Measurements from ENCODE around the gene RGN.
"Not testable (repeated sequence)": the region's sequence is repeated elsewhere in the genome, so short reads cannot be mapped to it uniquely, and the experiment has no call there.

Gene RGN

DNA sequence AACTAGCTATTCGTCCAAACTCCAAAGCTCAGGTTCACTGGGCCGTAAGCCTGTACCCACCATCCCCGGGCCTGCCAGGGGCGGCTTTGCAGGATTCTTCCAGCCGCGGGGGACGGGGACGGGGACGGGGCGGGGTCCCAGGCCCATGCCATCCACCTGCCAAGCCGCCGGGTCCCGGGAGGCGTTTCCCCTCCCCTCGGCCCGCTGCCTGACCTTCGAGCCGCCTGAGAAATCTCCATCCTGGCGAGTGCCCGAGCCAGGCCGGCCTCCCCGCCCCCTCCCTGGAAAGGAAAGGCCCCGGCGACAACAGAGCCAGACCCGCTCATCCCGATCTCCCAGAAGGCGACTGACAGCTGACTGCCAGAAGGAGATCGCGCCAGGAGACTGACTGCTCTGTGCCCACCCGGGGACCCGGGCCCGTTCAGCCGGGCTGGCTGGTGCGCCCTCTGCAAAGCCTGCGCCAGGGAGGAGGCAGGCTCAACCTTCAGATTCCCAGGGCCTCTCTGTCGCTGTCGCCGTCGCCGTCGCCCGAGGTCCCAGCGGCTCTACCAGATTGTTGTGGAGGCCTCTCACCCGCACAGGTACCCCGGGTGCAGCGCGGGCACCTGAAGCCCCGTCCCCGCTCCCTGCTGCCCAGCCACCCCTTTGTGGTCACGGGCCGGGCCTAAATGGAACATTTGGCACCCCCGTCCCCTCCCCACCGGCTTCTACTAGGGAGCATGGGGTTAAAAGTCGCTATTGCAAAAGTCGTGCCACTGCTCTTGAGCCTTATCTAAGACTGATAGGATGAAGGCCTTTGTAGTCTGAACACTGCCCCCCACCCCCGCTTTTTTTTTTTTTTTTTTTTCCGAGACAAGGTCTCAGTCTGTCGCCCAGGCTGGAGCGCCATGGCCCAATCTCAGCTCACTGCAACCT, at the start of gene RGN:
Gene RGN, plus strand, starts transcription at position 315 of the 915 bp plus-strand sequence. CDS start 2,702 bp downstream, outside the sequence.
- no peak for DNase-seq

DNA sequence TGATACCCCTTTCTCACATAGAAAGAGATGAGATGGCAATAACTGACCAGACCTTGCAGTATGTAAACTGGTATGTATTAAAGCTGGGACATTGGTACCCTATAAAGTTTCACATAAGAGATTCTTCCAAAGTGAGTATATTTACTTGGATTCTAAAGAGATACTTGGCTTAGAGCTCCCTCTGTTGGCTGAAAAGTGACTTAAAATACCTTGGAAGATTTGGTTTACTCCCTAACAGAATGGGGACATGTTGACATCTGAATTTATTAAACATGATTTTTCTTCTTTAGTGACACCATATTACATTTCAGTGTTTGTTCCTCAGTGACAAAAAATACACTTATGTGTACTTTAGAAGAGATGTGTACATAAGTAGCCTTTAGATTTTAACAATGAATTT, 47.9 kb upstream of the RGN start:
- DNase-seq: peak; percentile 30

DNA sequence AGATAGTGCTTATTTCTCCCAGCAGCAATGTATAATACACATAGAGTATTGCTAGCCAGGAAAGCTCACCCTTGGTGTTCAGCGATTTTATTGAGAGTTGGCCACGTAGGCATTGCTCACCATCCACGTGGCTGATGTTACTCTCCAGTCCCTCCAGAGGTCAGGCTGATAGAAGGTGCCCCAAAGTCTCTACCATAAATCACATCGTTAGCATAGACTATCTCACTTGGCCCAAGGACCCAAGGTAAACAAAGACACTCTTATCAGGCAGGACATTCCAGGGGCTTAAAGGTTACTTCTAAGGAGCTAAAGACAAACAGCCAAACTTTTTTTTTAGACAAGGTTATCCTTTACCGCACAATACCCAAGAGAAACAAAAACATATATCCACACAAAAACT, 30.3 kb upstream of the RGN start:
- no peak for DNase-seq

DNA sequence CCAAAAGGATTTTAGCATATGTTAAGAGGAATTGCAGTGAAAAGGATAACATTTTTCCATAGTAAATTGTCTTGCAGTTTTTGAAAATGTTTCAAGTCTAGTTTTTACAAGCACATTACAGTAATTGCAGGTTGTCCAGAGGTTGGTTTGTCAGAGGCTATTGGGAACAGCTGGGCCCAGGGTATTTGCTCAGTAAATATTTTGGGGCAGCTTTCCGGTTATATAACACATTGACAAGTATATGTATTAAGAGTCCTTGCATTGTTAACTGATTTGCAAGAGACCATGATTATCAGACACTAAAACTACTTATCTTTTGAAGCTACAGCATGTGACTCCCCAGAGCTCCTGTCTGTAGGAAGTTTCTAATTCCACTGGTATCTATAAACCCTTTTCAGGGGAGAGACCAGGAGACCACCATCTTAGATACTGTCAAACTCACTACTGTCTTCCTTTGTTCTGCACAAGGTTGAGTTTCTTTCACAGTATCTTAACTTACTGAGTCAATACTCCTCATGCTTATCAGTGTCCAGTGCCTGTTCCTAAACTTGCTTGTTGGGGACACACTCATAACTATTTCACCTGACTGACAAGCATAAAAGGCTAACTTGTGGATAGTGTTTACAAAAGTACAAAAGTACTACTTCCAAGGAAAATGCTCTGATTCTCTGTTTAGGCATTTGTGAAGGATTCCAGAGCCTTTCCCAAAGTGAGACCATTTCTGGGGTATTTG, 18.9 kb upstream of the RGN start:
- no peak for DNase-seq

DNA sequence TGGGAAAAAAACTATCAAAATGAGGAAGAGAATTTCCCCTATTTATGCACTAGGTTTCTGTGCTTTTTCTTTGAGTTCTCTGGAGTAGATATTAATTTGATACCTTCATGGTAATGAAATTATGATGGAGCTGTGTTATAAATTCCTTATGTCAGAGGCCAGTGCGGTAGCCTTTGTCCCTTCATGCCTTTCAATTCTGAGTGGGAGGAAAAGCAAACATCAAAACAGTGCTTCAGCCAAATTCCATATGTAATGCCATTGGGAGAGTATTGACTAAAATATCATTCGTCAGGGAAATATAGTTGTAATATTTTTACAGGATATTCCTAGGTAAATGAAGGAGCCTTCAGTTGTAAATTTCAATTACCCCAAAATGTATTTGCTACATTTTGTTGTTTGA, 17.5 kb upstream of the RGN start:
- DNase-seq: no peak

DNA sequence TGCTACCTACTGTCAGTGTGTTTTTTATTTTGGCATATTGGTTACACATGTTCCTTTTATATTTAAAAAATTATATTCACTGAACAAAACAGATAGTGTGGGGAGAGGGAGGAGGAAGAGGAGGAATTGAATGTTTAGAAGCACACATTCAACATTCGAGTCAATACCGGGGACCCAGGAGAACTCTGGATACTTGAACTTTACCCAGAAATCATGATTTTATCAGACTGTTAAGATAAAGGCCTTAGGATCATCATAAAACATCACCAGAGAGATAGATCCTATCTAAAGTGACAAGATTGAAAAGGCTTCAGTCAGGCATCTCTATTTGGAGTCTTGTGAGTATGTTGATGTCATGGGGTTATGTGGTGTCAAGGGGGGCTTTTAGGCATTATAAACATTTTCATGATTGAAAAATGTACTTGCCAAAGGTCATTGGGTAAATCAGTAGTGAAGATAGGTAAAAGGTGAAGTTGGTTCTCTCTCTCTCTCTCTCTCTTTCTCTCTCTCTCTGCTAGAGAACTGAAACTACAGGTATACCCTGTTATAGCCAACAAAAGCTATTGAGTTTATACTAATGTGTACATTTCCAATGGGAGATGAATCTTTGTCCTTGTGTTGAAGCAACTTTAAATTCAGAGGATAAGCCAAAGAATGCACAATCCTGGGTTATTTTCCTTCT, 16.9 kb upstream of the RGN start:
- no peak for DNase-seq

DNA sequence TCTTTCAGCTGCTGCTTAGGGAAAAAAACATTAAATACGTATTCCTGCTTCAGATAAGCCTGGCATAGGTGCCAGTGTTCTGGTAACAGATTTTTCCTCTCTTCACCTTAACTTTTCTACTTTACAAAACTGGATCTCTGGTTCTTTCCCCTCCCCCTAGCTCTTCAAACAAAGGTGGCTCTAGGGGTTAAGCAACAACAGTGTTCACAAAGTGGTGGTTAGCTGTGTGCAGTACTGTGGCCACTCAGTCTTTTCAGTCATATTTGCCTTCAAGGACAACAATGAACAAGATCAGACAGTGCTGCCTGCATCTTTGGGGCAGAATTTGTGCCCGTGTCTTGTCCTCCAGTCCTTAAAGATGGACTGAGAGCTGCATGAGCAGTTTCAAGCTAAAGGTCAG, 15.1 kb upstream of the RGN start:
- DNase-seq: no peak

DNA sequence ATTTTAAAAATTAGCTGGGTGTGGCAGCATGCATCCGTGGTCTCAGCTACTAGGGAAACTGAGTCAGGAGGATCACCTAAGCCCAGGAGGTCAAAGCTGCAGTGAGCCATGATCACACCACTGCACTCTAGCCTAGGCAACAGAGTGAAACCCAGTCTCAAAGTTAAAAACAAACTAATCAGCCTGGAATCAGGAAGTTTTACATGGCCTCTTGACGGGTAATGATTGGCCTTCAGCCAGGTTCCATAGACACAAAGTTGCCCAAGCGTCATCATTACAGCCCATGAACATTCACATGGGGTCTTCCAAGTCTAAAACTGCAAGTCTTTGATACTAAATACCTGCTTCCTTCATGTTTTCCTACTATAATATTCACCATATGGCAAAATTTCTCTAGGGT, 10.0 kb upstream of the RGN start:
- DNase-seq: no peak

DNA sequence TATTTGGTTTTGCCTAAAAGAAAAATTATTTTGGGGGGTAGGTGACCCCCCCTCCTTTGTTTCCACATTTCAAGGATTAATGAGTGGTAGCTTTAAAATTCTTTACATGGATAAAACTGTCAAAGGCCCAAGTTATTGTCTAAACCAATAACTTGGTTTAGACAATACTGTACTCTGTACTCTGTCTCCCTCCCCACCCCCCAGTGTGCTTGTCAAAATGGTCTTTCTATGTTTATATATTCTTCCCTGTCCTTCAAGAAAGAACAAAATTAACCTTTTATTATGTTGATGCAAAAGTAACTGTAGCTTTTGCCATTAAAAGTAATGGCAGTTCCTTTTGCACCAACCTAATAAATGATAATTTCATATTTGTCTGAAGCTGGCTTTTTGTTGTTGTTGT, 9.5 kb upstream of the RGN start:
- DNase-seq: no peak

DNA sequence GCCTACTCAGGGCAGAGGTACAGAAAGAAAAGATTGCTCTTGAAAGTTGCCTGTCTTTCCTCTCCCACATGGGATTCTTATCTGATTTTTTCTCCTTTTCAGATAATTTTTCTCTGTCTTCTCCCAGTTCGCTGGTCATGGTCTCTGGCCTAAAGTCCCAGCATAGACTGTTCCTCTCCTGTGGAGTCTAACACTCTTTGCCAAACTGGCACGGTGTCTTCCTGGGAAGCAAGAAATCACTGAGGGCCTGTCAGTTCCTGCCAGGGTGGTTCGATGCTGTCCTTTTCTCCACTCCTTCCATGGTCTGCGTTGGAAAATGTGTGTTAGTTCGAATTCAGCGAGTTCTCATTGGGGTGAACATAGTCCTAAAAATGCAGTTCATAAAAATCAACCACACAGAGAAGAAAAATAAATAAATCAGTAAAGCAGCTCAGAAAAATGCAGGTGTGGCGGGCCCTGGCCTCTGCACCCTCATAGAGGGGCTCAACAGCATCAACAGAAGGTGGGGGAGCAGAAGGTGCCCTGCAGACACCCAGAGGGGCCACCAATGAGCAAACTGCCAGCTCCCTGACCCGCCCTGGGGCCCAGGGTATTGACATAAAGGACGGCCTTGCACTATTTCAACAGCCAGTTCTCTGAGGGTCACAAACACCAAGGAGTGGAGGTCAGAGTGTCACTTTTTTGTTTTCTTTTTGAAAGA, 2.1 kb downstream of the RGN start:
- no peak for DNase-seq

DNA sequence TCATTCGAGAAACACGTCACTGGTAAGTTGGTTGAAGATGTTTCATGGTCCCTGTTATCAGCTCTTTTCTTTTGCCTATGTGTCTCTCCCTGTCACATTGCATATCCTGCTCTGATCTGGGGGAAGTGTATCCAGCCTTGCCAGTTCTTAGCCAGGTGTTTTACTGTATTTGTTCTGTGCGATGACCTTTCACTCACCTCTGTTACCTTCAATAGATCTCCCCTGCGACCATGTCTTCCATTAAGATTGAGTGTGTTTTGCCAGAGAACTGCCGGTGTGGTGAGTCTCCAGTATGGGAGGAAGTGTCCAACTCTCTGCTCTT, 2.6 kb downstream of the RGN start:
- no peak for DNase-seq

DNA sequence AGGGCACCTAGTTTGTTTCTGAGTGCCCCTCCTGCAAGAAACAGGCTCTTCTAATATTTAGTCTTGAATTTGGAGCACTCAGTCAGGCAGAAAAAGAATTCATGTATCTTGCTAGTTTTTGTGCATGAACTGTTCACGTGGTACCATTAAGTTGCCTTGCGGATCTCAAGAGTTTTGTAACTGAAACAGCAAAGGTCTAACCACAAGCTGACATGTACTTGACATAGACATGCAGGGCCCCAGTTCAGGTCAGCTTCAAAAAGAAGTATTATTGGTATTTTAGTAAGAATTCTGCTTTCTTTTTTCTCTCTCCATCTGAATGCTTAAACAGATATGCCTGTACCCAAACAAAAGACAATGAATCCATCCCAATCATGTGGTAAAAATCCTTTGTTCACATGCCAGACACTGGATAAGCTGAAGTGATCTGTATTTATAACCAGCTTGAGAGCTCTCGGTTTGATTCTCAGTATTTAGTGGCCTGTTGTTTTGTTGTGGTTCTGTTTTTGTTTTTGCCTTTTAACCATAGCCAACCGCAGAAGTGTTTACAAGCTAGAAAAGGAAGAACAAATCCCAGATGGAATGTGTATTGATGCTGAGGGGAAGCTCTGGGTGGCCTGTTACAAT, 13.0 kb downstream of the RGN start:
- peak; percentile 35 for DNase-seq

DNA sequence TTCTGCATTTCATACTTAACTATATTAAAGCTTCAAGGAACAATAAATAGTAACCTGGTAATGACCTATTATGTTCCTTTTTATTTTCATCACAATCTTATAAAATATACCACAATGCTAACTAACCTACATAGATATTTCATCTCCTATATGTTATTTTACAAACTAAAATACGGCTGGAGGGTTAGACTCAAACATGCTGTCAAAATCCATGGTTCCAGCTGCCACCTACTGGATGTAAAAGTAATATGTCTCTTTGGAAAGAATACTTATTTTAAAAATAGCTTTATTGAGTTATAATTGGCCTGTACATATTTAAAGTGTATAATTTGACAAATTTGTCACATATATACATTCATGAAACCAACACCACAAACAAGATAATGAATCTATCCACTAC, 15.0 kb downstream of the RGN start:
- DNase-seq: peak; percentile 15

DNA sequence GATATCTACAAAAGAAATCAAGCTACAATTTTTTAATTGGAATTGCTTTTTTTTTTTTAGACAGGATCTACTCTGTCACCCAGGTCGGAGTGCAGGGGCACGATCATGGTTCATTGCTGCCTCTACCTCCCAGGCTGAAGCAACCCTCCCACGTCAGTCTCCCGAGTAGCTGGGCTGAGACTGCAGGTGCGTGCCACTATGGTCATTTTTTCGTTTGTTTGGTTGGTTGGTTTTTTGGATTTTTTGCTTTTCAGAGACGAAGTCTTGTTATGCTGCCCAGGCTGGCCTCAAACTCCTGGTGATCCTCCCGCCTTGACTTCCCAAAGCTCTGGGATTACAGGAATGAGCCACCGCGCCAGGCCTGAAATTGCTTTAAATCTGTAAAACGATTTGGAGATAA, 15.6 kb downstream of the RGN start:
- DNase-seq: no peak

DNA sequence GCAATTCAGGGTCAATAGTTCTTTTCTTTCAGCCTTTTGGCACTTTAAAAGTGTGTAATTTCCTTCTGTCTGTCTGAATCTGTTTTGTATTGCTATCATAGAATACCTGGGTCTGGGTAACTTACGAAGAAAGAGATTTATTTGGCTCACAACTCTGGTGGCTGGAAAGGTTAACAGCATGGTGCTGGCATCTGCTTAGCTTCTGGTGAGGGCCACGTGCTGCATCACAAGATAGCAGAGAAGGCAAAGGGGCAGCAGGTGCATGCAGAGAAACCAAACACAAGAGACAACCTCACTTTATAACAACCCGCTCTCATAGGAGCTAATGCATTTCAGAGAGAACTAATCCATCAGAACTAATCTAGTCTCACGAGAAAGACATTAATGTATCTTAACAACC, 18.8 kb downstream of the RGN start:
- DNase-seq: no peak

DNA sequence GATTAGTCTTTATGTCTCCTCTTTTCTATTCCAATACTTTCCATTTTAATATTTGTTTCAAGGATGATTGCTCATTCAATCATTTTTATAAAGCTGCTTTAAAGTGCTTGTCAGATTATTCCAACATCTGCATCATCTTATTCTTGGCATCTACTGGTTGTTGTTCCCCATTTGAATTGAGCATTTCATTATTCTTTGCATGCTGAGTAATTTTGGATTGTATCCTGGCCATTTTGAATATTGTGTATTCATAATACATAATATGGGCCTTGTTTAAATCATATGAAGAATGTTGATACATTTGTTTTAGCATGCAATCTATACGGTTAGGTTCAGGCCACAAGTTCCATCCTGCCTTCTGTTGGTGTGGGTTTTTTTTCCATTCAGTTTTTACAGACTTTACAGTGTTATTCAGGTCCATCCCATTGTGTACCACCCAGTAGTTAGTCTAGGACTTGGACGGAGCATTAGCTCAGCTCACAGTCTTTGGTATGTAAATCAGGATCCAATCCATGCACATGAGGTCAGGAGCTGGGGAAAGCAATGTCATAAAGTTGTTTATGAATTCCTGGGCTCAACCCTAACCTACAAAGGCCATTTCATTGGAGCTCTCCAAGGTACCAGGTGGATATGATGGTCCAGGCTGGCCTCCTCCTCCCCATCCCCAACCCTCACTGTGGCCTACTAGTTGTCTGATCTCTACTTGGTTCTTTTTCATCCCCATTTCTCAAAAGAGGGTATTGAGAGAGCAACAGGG, 20.3 kb downstream of the RGN start:
- DNase-seq: no peak

DNA sequence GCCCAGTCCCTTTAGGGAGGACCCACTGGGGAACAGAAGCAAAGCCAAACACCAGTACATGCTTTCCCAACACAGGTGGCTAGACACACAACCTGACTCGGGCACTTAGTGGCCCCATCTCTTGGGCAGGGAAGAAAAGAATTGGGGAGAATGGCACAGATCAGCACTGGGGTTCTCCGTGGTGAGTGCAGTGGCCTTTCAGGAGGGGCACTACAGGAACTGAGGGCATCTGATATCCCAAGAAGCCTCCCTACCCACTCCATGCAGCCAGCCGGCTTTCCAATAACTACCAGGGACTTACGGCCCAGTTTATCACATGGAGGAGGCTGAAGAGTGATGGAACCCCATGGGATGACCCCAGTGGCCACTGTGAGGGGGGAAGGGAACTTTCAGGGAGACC, 23.0 kb downstream of the RGN start:
- DNase-seq: no peak

DNA sequence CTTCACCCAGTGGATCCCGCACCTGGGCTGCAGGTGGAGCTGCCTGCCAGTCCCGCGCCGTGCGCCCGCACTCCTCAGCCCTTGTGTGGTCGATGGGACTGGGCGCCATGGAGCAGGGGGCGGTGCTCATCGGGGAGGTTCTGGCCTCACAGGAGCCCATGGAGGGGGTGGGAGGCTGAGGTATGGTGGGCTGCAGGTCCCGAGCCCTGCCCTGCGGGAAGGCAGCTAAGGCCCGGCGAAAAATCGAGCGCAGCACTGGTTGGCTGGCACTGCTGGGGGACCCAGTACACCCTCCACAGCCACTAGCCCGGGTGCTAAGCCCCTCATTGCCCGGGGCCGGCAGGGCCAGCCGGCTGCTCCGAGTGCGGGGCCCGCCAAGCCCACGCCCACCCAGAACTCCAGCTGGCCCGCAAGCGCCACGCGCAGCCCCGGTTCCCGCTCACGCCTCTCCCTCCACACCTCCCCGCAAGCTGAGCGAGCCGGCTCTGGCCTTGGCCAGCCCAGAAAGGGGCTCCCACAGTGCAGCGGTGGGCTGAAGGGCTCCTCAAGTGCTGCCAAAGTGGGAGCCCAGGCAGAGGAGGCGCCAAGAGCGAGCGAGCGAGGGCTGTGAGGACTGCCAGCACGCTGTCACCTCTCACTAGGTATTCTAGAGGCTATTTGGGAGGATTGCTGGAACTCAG, 32.8 kb downstream of the RGN start:
- DNase-seq: not testable (repeated sequence)

DNA sequence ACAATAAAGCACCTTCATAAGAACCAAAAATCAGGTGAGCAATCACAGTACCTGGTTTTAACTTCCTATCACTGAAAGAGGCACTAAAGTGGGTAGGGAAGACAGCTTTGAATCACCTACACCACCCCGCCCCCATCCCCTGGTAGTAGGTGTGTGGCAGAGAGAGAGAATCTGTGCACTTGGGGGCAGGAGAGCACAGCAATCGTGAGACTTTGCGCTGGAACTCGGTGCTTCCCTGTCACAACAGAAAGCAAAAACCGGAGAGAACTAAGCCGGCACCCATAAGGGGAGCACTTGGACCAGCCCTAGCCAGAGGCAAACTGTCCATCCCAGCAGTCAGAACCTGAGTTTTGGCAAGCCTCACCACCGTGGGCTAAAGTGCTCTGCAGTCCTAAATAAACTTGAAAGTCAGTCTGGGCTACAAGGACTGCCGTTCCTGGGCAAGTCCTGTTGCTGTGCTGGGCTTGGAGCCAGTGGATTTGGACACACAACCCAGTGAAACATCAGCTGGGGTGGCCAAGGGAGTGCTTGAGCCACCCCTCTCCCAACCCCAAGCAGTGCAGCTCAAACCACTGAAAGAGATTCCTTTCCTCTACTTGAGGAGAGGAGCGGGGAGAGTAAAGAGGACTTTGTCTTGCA, 34.2 kb downstream of the RGN start:
- no peak for DNase-seq

DNA sequence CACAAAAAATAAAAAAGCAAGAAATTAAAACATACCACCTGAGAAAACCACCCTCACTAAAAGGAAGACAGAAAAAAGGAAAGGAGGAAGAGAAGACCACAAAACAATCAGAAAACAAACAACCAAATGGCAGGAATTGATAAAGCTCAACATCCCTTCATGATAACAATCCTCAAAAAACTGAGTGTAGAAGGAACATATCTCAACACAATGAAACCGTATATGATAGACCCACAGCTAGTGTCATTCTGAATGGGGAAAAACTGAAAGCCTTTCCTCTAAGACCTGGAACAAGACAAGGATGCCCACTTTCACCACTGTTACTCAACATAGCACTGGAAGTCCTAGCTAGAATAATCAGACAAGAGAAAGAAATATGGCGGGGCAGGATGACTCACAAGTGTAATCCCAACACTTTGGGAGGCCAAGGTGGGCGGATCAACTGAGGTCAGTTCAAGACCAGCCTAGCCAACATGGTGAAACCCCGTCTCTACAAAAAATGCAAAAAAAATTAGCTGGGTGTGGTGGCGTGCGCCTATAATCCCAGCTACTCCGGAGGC, 38.4 kb downstream of the RGN start:
- not testable (repeated sequence) for DNase-seq
